H1 (cell line): ENCODE results near the gene ZDHHC1. TPM values are rescaled to one million over a fixed set of nuclear protein-coding genes. Genes with fewer than 3 reads are reported as not detected.

Experiments
- CTCF ChIA-PET: fragments of 300-600 bp; sonication (Branson Sonifier 250); formaldehyde crosslinking; loops from one replicate; lab custom pipeline; 2021; ENCODE audit not compliant: partially characterized antibody; lab: Charles Lee
- POLR2A ChIA-PET: fragments of 300-600 bp; sonication (Branson Sonifier 250); formaldehyde crosslinking; loops from one replicate; lab custom pipeline; 2021; ENCODE audit warnings: inconsistent platforms; ENCODE audit not compliant: partially characterized antibody; lab: Charles Lee
- DNase-seq, 2 experiments: peaks; one replicate each; pipeline versions ENCODE4 v3.0.0 to v3.0.0-alpha.2; 2010 to 2022; ENCODE audit warnings: low spot score in 2 of 2, low read depth in 1 of 2, mixed read lengths in 1 of 2
- FAIRE-seq: peaks from 2 replicates; lab custom pipeline; 2011; peaks lifted over from hg19 to GRCh38; lab: Jason Lieb, UNC
- H2AFZ ChIP-seq: 2 replicates; pipeline ENCODE4 v1.8.1; 2012; ENCODE audit warnings: low read length, inconsistent platforms
- H2AK5ac ChIP-seq: 2 replicates; pipeline ENCODE4 v1.6.1; 2013; ENCODE audit warnings: low read depth, low read length
- H2BK120ac ChIP-seq: replicated peaks from 2 replicates; pipeline ENCODE3; 2013; ENCODE audit warnings: low read depth, low read length, inconsistent platforms
- H2BK12ac ChIP-seq: 2 replicates; pipeline ENCODE4 v1.6.1; 2013; ENCODE audit warnings: low read depth, low read length
- H2BK15ac ChIP-seq: 2 replicates; pipeline ENCODE4 v1.6.1; 2013; ENCODE audit warnings: low read length
- H2BK20ac ChIP-seq: 2 replicates; pipeline ENCODE4 v1.6.1; 2013; ENCODE audit warnings: low read length
- H2BK5ac ChIP-seq: 2 replicates; pipeline ENCODE4 v1.6.1; 2013; ENCODE audit warnings: low read depth, low read length
- H3K14ac ChIP-seq: 2 replicates; pipeline ENCODE4 v1.6.1; 2013; ENCODE audit warnings: inconsistent platforms; ENCODE audit not compliant: insufficient read length
- H3K18ac ChIP-seq: 2 replicates; pipeline ENCODE4 v1.6.1; 2013; ENCODE audit warnings: low read length; ENCODE audit errors: extremely low read depth
- H3K23ac ChIP-seq: 2 replicates; pipeline ENCODE4 v1.6.1; 2013; ENCODE audit warnings: inconsistent platforms; ENCODE audit not compliant: insufficient read length
- H3K23me2 ChIP-seq: 2 replicates; pipeline ENCODE4 v1.6.1; 2013; ENCODE audit warnings: low read depth, low read length
- H3K27ac ChIP-seq: 2 replicates; pipeline ENCODE4 v1.6.1; 2011; ENCODE audit warnings: low read depth, low read length, inconsistent platforms
- H3K27me3 ChIP-seq, 4 experiments: replicated peaks in 1 of 4; 1 replicate in 1 of 4; 2 replicates in 3 of 4; pipeline versions ENCODE4 v1.6.1 to v1.8.1; 2011 to 2013; ENCODE audit warnings: low read length in 3 of 4, mild to moderate bottlenecking in 3 of 4, inconsistent platforms in 2 of 4, mixed read lengths in 2 of 4, moderate library complexity in 1 of 4; ENCODE audit not compliant: control insufficient read depth in 3 of 4, insufficient read depth in 3 of 4; ENCODE audit errors: extremely low read depth in 1 of 4
- H3K36me3 ChIP-seq, 4 experiments: 2 replicates each; pipeline versions ENCODE4 v1.6.1 to v1.8.1; 2011 to 2013; ENCODE audit warnings: mild to moderate bottlenecking in 4 of 4, low read length in 3 of 4, moderate library complexity in 2 of 4, control low read depth in 1 of 4, inconsistent platforms in 1 of 4; ENCODE audit not compliant: insufficient read depth in 4 of 4, control insufficient read depth in 2 of 4
- H3K4ac ChIP-seq: replicated peaks from 2 replicates; pipeline ENCODE3; 2013; ENCODE audit warnings: low read length, low read depth, mixed read lengths, inconsistent platforms; ENCODE audit not compliant: insufficient read length
- H3K4me1 ChIP-seq, 4 experiments: replicated peaks in 1 of 4; 1 replicate in 1 of 4; 2 replicates in 3 of 4; pipeline versions ENCODE4 v1.6.1 to v1.8.1; 2011 to 2013; ENCODE audit warnings: low read length in 3 of 4, inconsistent platforms in 2 of 4, mixed read lengths in 1 of 4; ENCODE audit not compliant: insufficient read depth in 4 of 4, control insufficient read depth in 3 of 4
- H3K4me2 ChIP-seq, 2 experiments: 2 replicates each; pipeline versions ENCODE4 v1.6.1 to v1.8.1; 2011 to 2013; ENCODE audit warnings: low read depth in 2 of 2, low read length in 2 of 2, control low read depth in 1 of 2, inconsistent platforms in 1 of 2, mild to moderate bottlenecking in 1 of 2; ENCODE audit not compliant: insufficient read depth in 1 of 2
- H3K4me3 ChIP-seq, 4 experiments: fragments of 200-600, 300-600 bp in 1 of 4; sonication (generic), shearing (Covaris generic), sonication (Bioruptor Twin) in 1 of 4; 2 replicates each; pipeline versions ENCODE4 v1.5.1 to v1.8.1; 2011 to 2016; ENCODE audit warnings: low read length in 4 of 4, low read depth in 3 of 4, control low read depth in 2 of 4, inconsistent platforms in 2 of 4, mild to moderate bottlenecking in 2 of 4, mixed read lengths in 1 of 4, moderate library complexity in 1 of 4; ENCODE audit not compliant: insufficient read depth in 2 of 4; ENCODE audit errors: extremely low read depth in 1 of 4
- H3K56ac ChIP-seq: replicated peaks from 2 replicates; pipeline ENCODE3; 2013; ENCODE audit warnings: low read depth, mild to moderate bottlenecking, mixed read lengths, low read length, inconsistent platforms; ENCODE audit not compliant: insufficient read length
- H3K79me1 ChIP-seq: 2 replicates; pipeline ENCODE4 v1.6.1; 2013; ENCODE audit warnings: low read depth, low read length, control low read depth
- H3K79me2 ChIP-seq, 2 experiments: 2 replicates each; pipeline versions ENCODE4 v1.6.1 to v1.8.1; 2012 to 2013; ENCODE audit warnings: low read length in 2 of 2, mild to moderate bottlenecking in 2 of 2, inconsistent platforms in 1 of 2; ENCODE audit not compliant: insufficient read depth in 2 of 2, control insufficient read depth in 1 of 2
- H3K9ac ChIP-seq, 4 experiments: replicated peaks in 1 of 4; 1 replicate in 1 of 4; 2 replicates in 3 of 4; pipeline versions ENCODE4 v1.6.1 to v1.8.1; 2011 to 2013; ENCODE audit warnings: low read depth in 3 of 4, low read length in 3 of 4, control low read depth in 2 of 4, mild to moderate bottlenecking in 2 of 4, moderate library complexity in 2 of 4, inconsistent platforms in 1 of 4; ENCODE audit errors: extremely low read depth in 1 of 4
- H3K9me3 ChIP-seq, 2 experiments: 2 replicates each; pipeline versions ENCODE4 v1.6.1 to v1.8.1; 2012 to 2013; ENCODE audit warnings: mild to moderate bottlenecking in 2 of 2, moderate library complexity in 2 of 2, control low read depth in 1 of 2, inconsistent platforms in 1 of 2, low read depth in 1 of 2, low read length in 1 of 2, mixed read lengths in 1 of 2; ENCODE audit not compliant: insufficient read depth in 2 of 2
- H4K20me1 ChIP-seq, 2 experiments: replicated peaks in 1 of 2; 2 replicates each; pipeline versions ENCODE3 to v1.8.1; 2011 to 2013; ENCODE audit warnings: inconsistent platforms in 2 of 2, low read length in 2 of 2, mild to moderate bottlenecking in 1 of 2; ENCODE audit not compliant: insufficient read depth in 2 of 2, control insufficient read depth in 1 of 2
- H4K5ac ChIP-seq: 2 replicates; pipeline ENCODE4 v1.6.1; 2013; ENCODE audit warnings: low read length, low read depth, mixed read lengths, inconsistent platforms; ENCODE audit not compliant: insufficient read length
- H4K8ac ChIP-seq: 2 replicates; pipeline ENCODE4 v1.8.0; 2013; ENCODE audit warnings: mild to moderate bottlenecking, moderate library complexity, low read length, inconsistent platforms; ENCODE audit not compliant: insufficient read depth; ENCODE audit errors: extremely low read depth
- H4K91ac ChIP-seq: replicated peaks from 2 replicates; pipeline ENCODE3; 2013; ENCODE audit warnings: low read length, mixed read lengths, inconsistent platforms; ENCODE audit not compliant: insufficient read length
- ATF2 ChIP-seq: IDR thresholded peaks from 2 replicates; pipeline ENCODE4 v1.6.1; 2012; ENCODE audit warnings: low read length, inconsistent platforms
- ATF3 ChIP-seq: IDR thresholded peaks from 2 replicates; pipeline ENCODE4 v1.6.1; 2011; ENCODE audit warnings: low read depth, mild to moderate bottlenecking, low read length; ENCODE audit not compliant: insufficient read depth
- BRCA1 ChIP-seq: IDR thresholded peaks from 2 replicates; pipeline ENCODE4 v1.6.1; 2012; ENCODE audit warnings: low read depth, low read length, improper control_type of control experiment
- CBX8 ChIP-seq: fragments of 300-800, 300-1000 bp; sonication (generic); IDR thresholded peaks from 2 replicates; pipeline ENCODE4 v1.7.1; 2016; ENCODE audit warnings: low read depth, low read length, borderline replicate concordance
- CHD2 ChIP-seq: IDR thresholded peaks from 2 replicates; pipeline ENCODE4 v1.6.1; 2012; ENCODE audit warnings: low read length, improper control_type of control experiment
- JUN ChIP-seq: IDR thresholded peaks from 2 replicates; pipeline ENCODE4 v1.6.1; 2011; ENCODE audit warnings: low read depth, mild to moderate bottlenecking, improper control_type of control experiment, low read length
- PHF8 ChIP-seq: fragments of 200-600 bp; sonication (generic); conservative IDR thresholded peaks from 2 replicates; pipeline ENCODE4 v1.7.1; 2012; ENCODE audit warnings: low read depth, mild to moderate bottlenecking, inconsistent platforms, low read length, moderate library complexity
- RXRA ChIP-seq: IDR thresholded peaks from 2 replicates; pipeline ENCODE4 v1.6.1; 2011; ENCODE audit warnings: low read depth, mild to moderate bottlenecking, low read length, moderate library complexity; ENCODE audit not compliant: insufficient read depth
- SIRT6 ChIP-seq: IDR thresholded peaks from one replicate; pipeline ENCODE4 v1.7.1; 2012; ENCODE audit warnings: low read length, inconsistent platforms
- TAF7 ChIP-seq: optimal IDR thresholded peaks from 2 replicates; pipeline ENCODE3; 2011; ENCODE audit warnings: low read depth, mild to moderate bottlenecking, inconsistent platforms, low read length, moderate library complexity, borderline replicate concordance
- YY1 ChIP-seq: IDR thresholded peaks from 2 replicates; pipeline ENCODE4 v1.6.1; 2011; ENCODE audit warnings: low read depth, mild to moderate bottlenecking, low read length
- ZNF274 ChIP-seq: IDR thresholded peaks from 2 replicates; pipeline ENCODE4 v1.7.0; 2012; ENCODE audit warnings: low read length, borderline replicate concordance; ENCODE audit errors: extremely low read depth
- WGBS, 2 experiments: shearing (Covaris generic) in 1 of 2; methylation state at CpG; one replicate each; pipeline versions ENCODE4 v1.1.6 to v1.1.7; 2013 to 2015; ENCODE audit warnings: low lambda C conversion rate in 2 of 2, mixed read lengths in 2 of 2, inconsistent platforms in 1 of 2, low coverage in 1 of 2, missing lambda C conversion rate in 1 of 2; ENCODE audit not compliant: insufficient replicate concordance in 2 of 2, insufficient coverage in 1 of 2, insufficient read length in 1 of 2; ENCODE audit errors: extremely low coverage in 1 of 2, missing lambda C conversion rate in 1 of 2; 5-methylcytosine and 5-hydroxymethylcytosine counted together
- polyA plus RNA-seq, 7 experiments: library from polyadenylated mRNA; depleted of rRNA in 3 of 7; stranded (reverse) in 5 of 7; unstranded in 2 of 7; fragments of >200 nt in 5 of 7; fragments of 200-250 nt in 2 of 7; gene quantifications; 1 replicate in 5 of 7; 2 replicates in 1 of 7; 4 replicates in 1 of 7; pipeline versions ENCODE4 v1.2.1 to v1.2.3, GENCODE V29; 2011 to 2013; ENCODE audit warnings: missing spikeins in 2 of 7, mixed read lengths in 2 of 7
- total RNA-seq: library from RNA; stranded (reverse); fragmentation: NEBNext Ultra II Directional; extraction: Animal tissue kit (Norgen Biotek cat#: 25700); gene quantifications from 2 replicates; pipeline ENCODE4 v1.2.1, GENCODE V29; 2021

The ZDHHC1 gene
- total and polyA plus RNA-seq, 2 of the 8 experiments (the other 6 are each of a cell fraction or from before 2014, with no cell fraction given), result 3.1 to 4.9 TPM

- no peaks in the 10 kb centered on the region for H3K27me3 ChIP-seq
- no peak overlapping the region for H3K27ac ChIP-seq
- H4K20me1 ChIP-seq, result peaks cover 2 to 3% of the 10 kb centered on the region in 2 experiments
- H3K23ac ChIP-seq, result no peak overlapping the region
- no peak overlapping the region for H2AFZ ChIP-seq
- no peaks in the 10 kb centered on the region; the same call in none of the 2 replicates for H3K79me1 ChIP-seq
- WGBS, 2 experiments, result 93% methylated on average over 5 of the region's 5 CpGs; no CpG with 5 or more reads in 1 of the 2 experiments
- H2AK5ac ChIP-seq, result no peak overlapping the region
- H3K36me3 ChIP-seq, result peaks cover 0 to 5% (median 0%) of the 10 kb centered on the region in 4 experiments; a peak in 1 of 8 replicates
- H3K56ac ChIP-seq, result no peak overlapping the region
- H3K4me1 ChIP-seq, result peaks cover 0 to 8% (median 4%) of the 10 kb centered on the region in 4 experiments; a peak in 5 of 7 replicates
- H3K4me3 ChIP-seq, result no peak overlapping the region
- H2BK20ac ChIP-seq, result no peak overlapping the region
- H4K91ac ChIP-seq, result no peak overlapping the region
- ChIA-PET CTCF (interaction anchor here (0.6 to 28.6 kb wide), 9 partner anchors 5 to 643 kb away, joined by 3 to 683 read pairs (median 5); partner anchors contain the start of genes HSD11B2 and ZDHHC1), POLR2A (interaction anchor here (1.2 to 8.5 kb wide), 2 partner anchors 15 to 38 kb away, joined by 3 to 67 read pairs; partner anchors contain the start of gene HSD11B2)
- FAIRE-seq, result no peak
- H3K9me3 ChIP-seq, result peaks cover 0 to 4% of the 10 kb centered on the region in 2 experiments; a peak in 1 of 4 replicates
- H2BK12ac ChIP-seq, result no peak overlapping the region
- no peak overlapping the region for H4K5ac ChIP-seq
- H2BK120ac ChIP-seq, result no peak overlapping the region
- no peak overlapping the region for H2BK15ac ChIP-seq
- H3K79me2 ChIP-seq, result no peaks in the 10 kb centered on the region
- H3K4ac ChIP-seq, result no peak overlapping the region
- H3K9ac ChIP-seq, result no peak overlapping the region
- no peak overlapping the region for H3K18ac ChIP-seq
- no peaks in the 10 kb centered on the region for H3K23me2 ChIP-seq
- no peak overlapping the region for H3K4me2 ChIP-seq
- DNase-seq, result no peak
- no peak overlapping the region for H3K14ac ChIP-seq
- H2BK5ac ChIP-seq, result no peak overlapping the region
- no peak overlapping the region for H4K8ac ChIP-seq
- TF ChIP-seq TAF7, result no peak
- TF ChIP-seq ZNF274, result no peak
- no peak for TF ChIP-seq ATF3
- TF ChIP-seq ATF2, result no peak
- TF ChIP-seq BRCA1, result no peak
- no peak for TF ChIP-seq CBX8
- no peak for TF ChIP-seq CHD2
- TF ChIP-seq SIRT6, result no peak
- TF ChIP-seq YY1, result no peak
- TF ChIP-seq RXRA, result no peak
- TF ChIP-seq PHF8, result no peak
- no peak for TF ChIP-seq JUN
Measured at GRCh38 chr16:67448580-67448979, 32.3 kb upstream of the ZDHHC1 start.
